Muscle layer of colon (tissue), 2 donors: ENCODE measurements around the gene MPV17.
"Not testable (repeated sequence)": the region's sequence is repeated elsewhere in the genome, so short reads cannot be mapped to it uniquely, and the experiment has no call there.

ENCODE experiments used
- H3K27ac ChIP-seq: one replicate; pipeline ENCODE4 v1.7.0; 2013; ENCODE audit warnings: low read depth, mild to moderate bottlenecking, low read length, moderate library complexity
- H3K27me3 ChIP-seq, 2 donors: one replicate each; pipeline ENCODE4 v1.7.0; 2013; ENCODE audit warnings: low read length in 2 of 2, mild to moderate bottlenecking in 2 of 2; ENCODE audit not compliant: insufficient read depth in 2 of 2, control insufficient read depth in 1 of 2
- H3K36me3 ChIP-seq: one replicate; pipeline ENCODE4 v1.7.0; 2013; ENCODE audit warnings: mild to moderate bottlenecking, low read length; ENCODE audit not compliant: insufficient read depth
- H3K4me1 ChIP-seq: one replicate; pipeline ENCODE4 v1.7.0; 2013; ENCODE audit warnings: mild to moderate bottlenecking, low read length; ENCODE audit not compliant: insufficient read depth
- H3K4me3 ChIP-seq, 2 donors: one replicate each; pipeline ENCODE4 v1.7.0; 2013; ENCODE audit warnings: low read length in 2 of 2, low read depth in 1 of 2, mild to moderate bottlenecking in 1 of 2, moderate library complexity in 1 of 2
- H3K9ac ChIP-seq: one replicate; pipeline ENCODE4 v1.7.0; 2013; ENCODE audit warnings: low read length
- H3K9me3 ChIP-seq: one replicate; pipeline ENCODE4 v1.7.0; 2013; ENCODE audit warnings: mild to moderate bottlenecking, low read length
- donor health status: abdominal sarcoma.
- donor health status: Adenocarcinoma of cecum.

The MPV17 gene

GRCh38 chr2:27272537-27273522 lies 50.1 kb downstream of the MPV17 start:
- H3K9me3 ChIP-seq, H3K4me1 ChIP-seq, H3K27me3 ChIP-seq, H3K36me3 ChIP-seq, H3K27ac ChIP-seq, H3K4me3 ChIP-seq, H3K9ac ChIP-seq: not testable (repeated sequence)

DNA sequence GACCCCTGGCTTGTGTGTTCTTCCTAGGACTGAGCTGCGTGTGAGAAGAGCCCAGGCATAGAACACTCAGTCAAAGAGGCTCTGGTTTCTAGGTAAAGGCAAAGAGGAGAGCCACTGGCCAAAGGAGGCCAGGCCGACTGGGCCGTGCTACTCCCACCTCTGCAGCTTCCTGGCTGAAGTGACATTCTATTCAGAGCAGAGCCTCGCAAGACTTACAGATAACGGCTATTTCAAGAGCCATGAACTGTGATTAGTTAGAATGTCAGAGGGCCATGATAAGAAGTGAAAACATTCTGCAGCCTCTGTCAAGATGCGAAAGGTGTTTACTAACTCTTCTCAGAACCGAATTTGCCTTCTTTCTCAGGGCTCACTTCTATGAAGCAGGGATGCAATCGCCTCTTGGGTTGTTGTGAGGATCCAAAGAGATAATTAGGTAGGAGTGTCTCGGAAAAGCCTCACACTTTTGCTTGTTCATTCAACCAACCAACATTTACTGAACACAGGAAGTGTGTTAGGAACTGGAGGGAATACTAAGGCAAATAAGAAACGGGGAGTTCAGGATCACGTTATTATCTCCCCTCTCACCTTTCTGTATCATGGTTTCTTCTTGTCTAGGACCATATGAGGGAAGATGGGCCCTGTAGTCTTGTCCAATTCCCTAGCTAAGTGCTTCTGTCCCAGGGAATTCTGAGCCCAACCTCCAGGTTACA lies 51.1 kb downstream of the MPV17 start:
- Histone ChIP-seq H3K36me3 (no peaks in the 10 kb centered on the region), H3K9me3 (no peaks in the 10 kb centered on the region), H3K27ac (no peak overlapping the region), H3K9ac (no peak overlapping the region), H3K4me3 (no peak overlapping the region), H3K4me1 (no peaks in the 10 kb centered on the region), H3K27me3 (peaks cover 0 to 7% of the 10 kb centered on the region in 2 donors)

DNA sequence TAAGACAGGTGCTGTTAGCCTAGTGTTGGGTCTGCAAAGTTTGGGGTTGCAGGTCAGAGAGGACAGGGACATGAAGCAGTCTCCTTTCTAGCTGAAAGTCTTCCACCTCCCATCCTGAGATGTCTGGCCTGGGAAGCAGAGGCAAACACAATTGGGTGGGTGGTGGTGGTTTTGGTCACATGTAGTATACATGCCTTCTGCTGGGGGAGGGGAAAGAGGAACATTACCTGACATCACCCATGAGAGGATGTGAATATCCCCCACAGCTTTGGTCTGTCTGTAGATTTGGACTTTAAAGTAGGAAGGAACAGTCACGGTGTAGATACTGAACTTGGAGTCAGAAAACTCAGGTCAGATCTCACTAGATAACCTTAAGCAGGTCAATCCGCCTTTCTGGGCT lies 52.2 kb downstream of the MPV17 start:
- no peak overlapping the region for H3K27ac ChIP-seq
- no peaks in the 10 kb centered on the region for H3K4me1 ChIP-seq
- H3K9ac ChIP-seq = no peak overlapping the region
- H3K9me3 ChIP-seq = no peaks in the 10 kb centered on the region
- no peak overlapping the region for H3K4me3 ChIP-seq
- H3K27me3 ChIP-seq = peaks cover 6 to 10% of the 10 kb centered on the region in 2 donors
- no peaks in the 10 kb centered on the region for H3K36me3 ChIP-seq

DNA sequence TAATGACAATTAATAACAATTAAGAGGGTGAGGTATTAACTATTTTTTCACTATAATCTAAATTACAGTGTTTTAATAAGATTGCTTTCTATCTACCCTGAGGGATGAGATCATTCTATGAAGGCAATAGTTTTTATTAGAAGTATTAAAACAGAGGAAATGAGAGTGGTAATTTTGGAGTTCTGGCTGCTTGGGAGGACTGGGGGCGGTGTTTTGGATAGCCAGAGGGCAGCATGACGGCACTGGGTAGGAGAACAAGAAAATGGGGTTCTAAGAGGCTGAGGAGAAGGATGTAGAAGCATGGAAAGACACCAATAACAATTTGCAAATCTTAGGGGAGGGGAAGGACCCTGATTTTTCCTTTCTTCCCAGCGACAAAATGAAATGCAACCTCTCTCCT lies 52.8 kb downstream of the MPV17 start:
- Histone ChIP-seq H3K9me3 (no peaks in the 10 kb centered on the region), H3K27me3 (peaks cover 11 to 15% of the 10 kb centered on the region in 2 donors), H3K4me3 (no peak overlapping the region), H3K4me1 (no peaks in the 10 kb centered on the region), H3K36me3 (no peaks in the 10 kb centered on the region), H3K9ac (no peak overlapping the region), H3K27ac (no peak overlapping the region)

DNA sequence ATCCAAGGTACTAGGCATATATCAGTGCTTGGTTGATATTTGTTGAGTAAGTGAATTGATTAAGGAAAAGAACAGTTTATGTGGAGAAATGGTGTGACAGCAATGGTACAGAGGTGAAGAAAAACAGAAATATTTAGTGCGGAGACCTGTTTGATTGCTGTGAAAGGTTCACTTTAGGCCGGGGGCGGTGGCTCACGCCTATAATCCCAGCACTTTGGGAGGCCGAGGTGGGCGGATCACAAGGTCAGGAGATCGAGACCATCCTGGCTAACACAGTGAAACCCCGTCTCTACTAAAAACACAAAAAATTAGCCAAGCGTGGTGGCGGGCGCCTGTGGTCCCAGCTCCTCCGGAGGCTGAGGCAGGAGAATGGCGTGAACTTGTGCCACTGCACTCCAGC lies 54.6 kb downstream of the MPV17 start:
- not testable (repeated sequence) for H3K27ac ChIP-seq, H3K9ac ChIP-seq, H3K36me3 ChIP-seq, H3K4me3 ChIP-seq, H3K9me3 ChIP-seq
- Histone ChIP-seq H3K27me3 (peaks cover 29 to 34% of the 10 kb centered on the region in 2 donors), H3K4me1 (peaks cover 11% of the 10 kb centered on the region)

DNA sequence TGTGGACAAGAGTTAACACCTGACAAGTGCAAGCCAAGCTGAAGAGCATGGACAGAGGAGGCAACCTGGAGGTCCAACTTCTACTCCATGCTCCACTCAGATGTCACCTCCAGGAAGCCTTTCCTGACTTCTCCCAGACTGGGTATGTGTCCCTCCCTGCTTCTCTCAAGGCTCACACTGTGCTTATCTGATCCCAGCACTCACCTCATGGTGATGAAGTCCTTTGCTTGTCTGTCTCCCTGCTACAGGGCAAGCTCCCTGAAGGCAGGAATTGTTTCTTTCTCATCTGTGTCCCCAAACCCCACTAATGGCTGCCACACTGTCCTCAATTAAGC lies 57.4 kb downstream of the MPV17 start:
- Histone ChIP-seq H3K4me1 (peaks cover 13% of the 10 kb centered on the region), H3K27ac (no peak overlapping the region), H3K9me3 (no peaks in the 10 kb centered on the region), H3K9ac (no peak overlapping the region), H3K27me3 (peaks cover 46 to 62% of the 10 kb centered on the region in 2 donors), H3K36me3 (no peaks in the 10 kb centered on the region), H3K4me3 (no peak overlapping the region)

DNA sequence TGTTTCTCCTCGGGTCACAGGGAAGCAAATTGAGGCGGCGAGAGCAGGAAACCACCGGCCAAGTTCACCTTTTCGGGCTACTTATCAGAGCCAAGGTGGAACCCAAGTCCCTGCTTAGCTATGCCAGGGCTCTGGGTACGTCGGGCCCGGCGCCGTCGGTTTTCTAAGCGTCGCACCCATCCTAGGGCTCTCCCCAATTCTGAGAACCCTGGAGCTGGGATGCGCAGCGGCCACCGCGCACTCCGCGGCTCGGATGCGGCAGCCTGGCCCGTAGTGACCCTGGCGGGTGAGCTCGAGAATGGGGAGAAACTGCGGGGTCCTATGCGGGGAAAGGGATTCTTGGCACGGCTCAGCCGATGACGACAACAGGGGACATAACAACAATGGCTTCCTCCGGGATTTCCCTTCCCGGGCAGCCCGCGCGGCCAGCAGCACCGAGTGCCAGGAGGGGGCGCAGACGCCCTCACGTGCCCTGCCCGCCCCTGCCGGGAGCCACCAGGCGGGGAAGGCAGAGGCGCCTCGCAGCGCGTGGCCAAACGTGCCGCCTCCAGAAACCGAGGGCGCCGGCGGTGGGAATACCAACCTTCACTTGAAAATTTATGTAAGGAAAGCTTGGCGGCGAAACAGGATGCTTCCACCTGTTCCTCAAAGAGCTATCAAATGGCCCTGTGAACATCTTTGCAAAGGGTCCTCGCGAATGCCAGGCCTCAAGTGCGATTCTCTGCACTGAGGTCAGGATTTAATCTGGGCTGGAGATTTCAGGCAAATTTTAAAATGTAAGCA lies 58.0 kb downstream of the MPV17 start:
- Histone ChIP-seq H3K27me3 (peaks cover 51 to 67% of the 10 kb centered on the region in 2 donors), H3K9me3 (no peaks in the 10 kb centered on the region), H3K4me1 (peaks cover 13% of the 10 kb centered on the region), H3K4me3 (peak overlapping the region in 1 of 2 donors; percentile 35), H3K9ac (no peak overlapping the region), H3K27ac (no peak overlapping the region), H3K36me3 (no peaks in the 10 kb centered on the region)

DNA sequence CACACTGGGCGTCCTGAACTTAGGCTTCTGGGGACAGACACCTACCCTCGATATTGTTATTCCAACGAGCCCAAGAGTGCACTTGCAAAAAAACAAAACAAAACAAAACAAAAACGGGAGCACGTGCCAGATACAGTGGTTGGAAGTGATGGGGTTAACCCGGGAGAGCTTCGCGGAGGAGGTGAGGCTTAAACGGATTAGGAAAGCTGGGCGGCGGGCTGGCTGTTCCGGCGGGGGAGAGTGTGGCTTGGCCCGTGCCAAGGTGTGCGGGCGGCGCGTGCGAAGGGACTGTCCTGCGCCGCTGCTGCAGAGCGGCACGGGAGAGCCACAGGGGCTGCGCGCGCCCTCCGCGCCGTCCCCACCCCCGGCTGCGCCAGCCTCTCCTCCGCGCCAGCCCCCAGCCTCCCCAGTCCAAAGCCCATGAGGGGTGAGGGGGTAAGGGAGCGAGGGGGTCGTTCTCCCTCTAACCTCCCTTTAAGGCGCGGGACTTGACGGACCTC lies 58.6 kb downstream of the MPV17 start:
- no peak overlapping the region for H3K9ac ChIP-seq
- H3K9me3 ChIP-seq = no peaks in the 10 kb centered on the region
- H3K36me3 ChIP-seq = no peaks in the 10 kb centered on the region
- H3K4me1 ChIP-seq = peaks cover 13% of the 10 kb centered on the region
- H3K27me3 ChIP-seq = peaks cover 51 to 72% of the 10 kb centered on the region in 2 donors
- no peak overlapping the region for H3K27ac ChIP-seq
- peak overlapping the region in 1 of 2 donors; percentile 35 for H3K4me3 ChIP-seq

DNA sequence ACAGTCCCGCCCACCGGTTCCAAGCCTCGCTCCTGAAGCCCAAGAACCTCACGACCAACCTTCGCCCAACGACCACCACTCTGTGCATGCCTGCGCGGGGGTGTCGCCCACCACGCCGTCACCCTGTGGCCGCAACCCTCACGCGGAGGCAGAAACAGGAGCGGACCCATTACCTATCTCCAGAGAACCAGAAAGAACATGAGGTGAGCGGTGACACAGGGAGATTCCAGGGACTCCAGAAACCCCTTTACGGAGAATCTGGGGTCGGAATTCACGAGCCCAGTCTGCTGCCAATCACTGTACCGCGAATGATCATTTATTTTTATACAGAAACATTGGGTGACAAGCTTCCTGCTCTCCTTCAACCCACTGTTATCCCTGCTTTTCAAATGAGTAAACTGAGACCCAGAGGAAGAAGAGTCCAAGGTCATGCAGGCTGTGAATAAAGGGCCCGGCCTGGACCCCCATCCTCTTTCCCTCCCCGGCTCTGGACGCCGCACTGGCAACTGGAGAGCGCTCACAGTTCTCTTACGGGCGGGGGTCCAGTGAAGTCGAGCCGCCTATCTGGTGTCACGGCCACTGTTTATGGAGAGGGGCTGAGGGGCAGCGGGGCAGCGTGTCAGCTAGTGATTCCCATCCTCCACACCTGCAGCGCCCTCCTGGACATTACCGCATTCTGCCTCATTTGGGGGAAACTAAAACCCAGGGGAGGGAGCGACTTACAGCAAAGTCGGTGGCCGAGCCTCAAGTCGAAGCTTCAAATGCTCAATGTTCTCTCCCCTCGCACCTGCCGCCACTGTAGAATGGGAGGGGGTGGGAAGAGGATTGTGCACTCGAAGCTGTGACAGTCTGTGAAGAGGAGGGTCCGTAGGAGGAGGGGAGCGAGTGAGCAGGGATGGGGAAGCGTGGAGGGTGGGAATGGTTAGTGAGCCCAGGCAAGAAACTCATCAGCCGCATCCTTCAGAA lies 59.3 kb downstream of the MPV17 start:
- H3K9ac ChIP-seq = no peak overlapping the region
- H3K9me3 ChIP-seq = no peaks in the 10 kb centered on the region
- peak overlapping the region in 1 of 2 donors; percentile 49 for H3K4me3 ChIP-seq
- no peak overlapping the region for H3K27ac ChIP-seq
- peaks cover 51 to 75% of the 10 kb centered on the region in 2 donors for H3K27me3 ChIP-seq
- no peaks in the 10 kb centered on the region for H3K36me3 ChIP-seq
- peaks cover 13% of the 10 kb centered on the region for H3K4me1 ChIP-seq
